Fibroblast of lung (primary cell): ENCODE data around the gene HINT3. TPM values are rescaled to one million over a fixed set of nuclear protein-coding genes. Genes with fewer than 3 reads are reported as not detected.
"Not testable (repeated sequence)": the region's sequence is repeated elsewhere in the genome, so short reads cannot be mapped to it uniquely, and the experiment has no call there.

Source experiments
- DNase-seq, 2 donors: peaks; one replicate each; pipeline versions ENCODE4 v3.0.0 to v3.0.0-alpha.2; 2010; ENCODE audit warnings: low read depth in 2 of 2
- H2AFZ ChIP-seq: 2 replicates; pipeline ENCODE4 v1.5.1; 2012; ENCODE audit warnings: low read length, control low read depth, inconsistent platforms
- H3K27ac ChIP-seq: 2 replicates; pipeline ENCODE4 v1.5.1; 2011; ENCODE audit warnings: low read length, control low read depth; ENCODE audit not compliant: insufficient read depth
- H3K27me3 ChIP-seq: 2 replicates; pipeline ENCODE4 v1.5.1; 2011; ENCODE audit warnings: mild to moderate bottlenecking, low read length; ENCODE audit not compliant: control insufficient read depth, insufficient read depth
- H3K36me3 ChIP-seq: 2 replicates; pipeline ENCODE4 v1.5.1; 2011; ENCODE audit warnings: low read length; ENCODE audit not compliant: control insufficient read depth, insufficient read depth
- H3K4me1 ChIP-seq: 2 replicates; pipeline ENCODE4 v1.5.1; 2011; ENCODE audit warnings: low read length; ENCODE audit not compliant: control insufficient read depth, insufficient read depth; ENCODE audit errors: extremely low read depth
- H3K4me2 ChIP-seq: 2 replicates; pipeline ENCODE4 v1.5.1; 2011; ENCODE audit warnings: low read length, control low read depth; ENCODE audit not compliant: insufficient read depth; ENCODE audit errors: extremely low read depth
- H3K4me3 ChIP-seq, 4 experiments: fragments of 200-600 bp in 1 of 4; sonication (generic) in 1 of 4; replicated peaks in 1 of 4; 2 replicates each; pipeline ENCODE4 v1.5.1; 2011 to 2016; ENCODE audit warnings: low read length in 4 of 4, low read depth in 3 of 4, mild to moderate bottlenecking in 3 of 4, control low read depth in 2 of 4, inconsistent platforms in 1 of 4, mixed read lengths in 1 of 4; ENCODE audit not compliant: insufficient read depth in 1 of 4; ENCODE audit errors: control extremely low read depth in 1 of 4
- H3K79me2 ChIP-seq: 2 replicates; pipeline ENCODE4 v1.5.1; 2012; ENCODE audit warnings: mild to moderate bottlenecking, low read length, inconsistent platforms; ENCODE audit not compliant: control insufficient read depth, insufficient read depth
- H3K9ac ChIP-seq: 2 replicates; pipeline ENCODE4 v1.5.1; 2011; ENCODE audit warnings: mild to moderate bottlenecking, low read length, control low read depth; ENCODE audit not compliant: insufficient read depth
- H3K9me3 ChIP-seq: 2 replicates; pipeline ENCODE4 v1.5.1; 2012; ENCODE audit warnings: low read depth, low read length; ENCODE audit not compliant: control insufficient read depth, insufficient read depth
- H4K20me1 ChIP-seq: 2 replicates; pipeline ENCODE4 v1.5.1; 2011; ENCODE audit warnings: low read length; ENCODE audit not compliant: control insufficient read depth, insufficient read depth; ENCODE audit errors: extremely low read depth
- CTCF ChIP-seq, 2 donors: IDR thresholded peaks in 1 of 2; conservative IDR thresholded peaks in 1 of 2; 1 replicate in 1 of 2; 2 replicates in 1 of 2; pipeline ENCODE4 v1.5.1; 2011 to 2012; ENCODE audit warnings: low read length in 2 of 2, control low read depth in 1 of 2, inconsistent platforms in 1 of 2, low read depth in 1 of 2, mild to moderate bottlenecking in 1 of 2
- EZH2 ChIP-seq: IDR thresholded peaks from 2 replicates; pipeline ENCODE4 v1.5.1; 2012; ENCODE audit warnings: low read length, control low read depth, mild to moderate bottlenecking; ENCODE audit errors: missing control alignments
- polyA minus RNA-seq: library from RNA; depleted of rRNA, polyadenylated mRNA; stranded (reverse); fragments of >200 nt; gene quantifications from 2 replicates; pipeline ENCODE4 v1.2.3, GENCODE V29; 2011; ENCODE audit warnings: low replicate concordance
- polyA plus RNA-seq, 2 donors: library from polyadenylated mRNA; depleted of rRNA in 1 of 2; stranded (reverse) in 1 of 2; unstranded in 1 of 2; fragments of >200 nt; gene quantifications; 2 replicates each; pipeline ENCODE4 v1.2.1, GENCODE V29; 2011 to 2012; ENCODE audit warnings: missing spikeins in 1 of 2
- total RNA-seq: library from RNA; depleted of rRNA; stranded (reverse); fragments of >200 nt; gene quantifications from 2 replicates; pipeline ENCODE4 v1.2.1, GENCODE V29; 2014

Gene HINT3
- total RNA-seq (28.8 and 36.8 TPM in 2 replicates), polyA plus RNA-seq (1.7 and 2.1 TPM in 2 replicates), polyA minus RNA-seq (0.16 and 0.41 TPM in 2 replicates)
- polyA plus RNA-seq (2012): 8.9 and 10.7 TPM in 2 replicates

GRCh38 chr6:125956506-125957390 lies at the start of gene HINT3:
Gene HINT3 (plus strand): TSS chr6:125956770. CDS start chr6:125956978, 208 bp downstream.
- peak within 1 kb of the TSS; percentile 90 to 100 (median 98) for H3K4me3 ChIP-seq
- peak within 1 kb of the TSS; percentile 86 for H3K9ac ChIP-seq
- no peaks in the 10 kb centered on the region for H3K9me3 ChIP-seq
- no peaks in the 10 kb centered on the region for H4K20me1 ChIP-seq
- no peaks in the 10 kb centered on the region for H3K4me1 ChIP-seq
- peak within 1 kb of the TSS; percentile 82 for H3K27ac ChIP-seq
- peak within 1 kb of the TSS; percentile 80 for H3K4me2 ChIP-seq
- no peaks in the 10 kb centered on the region for H3K36me3 ChIP-seq
- TF ChIP-seq CTCF (conservative IDR thresholded peaks at IDR 0.05 in 1 of 2, IDR thresholded peaks at IDR 0.05 in 1 of 2; ENCODE audit: low read depth in 1 of 2, low read length in 2 of 2) (peak; percentile 81 to 88), EZH2 (no peak)
- H3K79me2 ChIP-seq: peaks cover 3% of the 10 kb centered on the region
- DNase-seq: peak; percentile 97
- H2AFZ ChIP-seq: peak within 1 kb of the TSS; percentile 96
- no peaks in the 10 kb centered on the region for H3K27me3 ChIP-seq

GRCh38 chr6:125910527-125910926 lies 46.0 kb upstream of the HINT3 start:
- no peak overlapping the region for H2AFZ ChIP-seq
- H3K9me3 ChIP-seq: no peaks in the 10 kb centered on the region
- no peak for TF ChIP-seq CTCF (conservative IDR thresholded peaks at IDR 0.05 in 1 of 2, IDR thresholded peaks at IDR 0.05 in 1 of 2; ENCODE audit: low read depth in 1 of 2, low read length in 2 of 2)
- TF ChIP-seq EZH2: no peak
- H3K36me3 ChIP-seq: no peaks in the 10 kb centered on the region
- H3K9ac ChIP-seq: no peak overlapping the region
- H3K4me2 ChIP-seq: no peak overlapping the region
- no peaks in the 10 kb centered on the region for H4K20me1 ChIP-seq
- peak; percentile 65 to 71 for DNase-seq
- H3K27me3 ChIP-seq: no peaks in the 10 kb centered on the region
- no peaks in the 10 kb centered on the region for H3K79me2 ChIP-seq
- H3K4me1 ChIP-seq: no peaks in the 10 kb centered on the region
- no peak overlapping the region for H3K4me3 ChIP-seq
- H3K27ac ChIP-seq: no peak overlapping the region

GRCh38 chr6:125911051-125911451 lies 45.5 kb upstream of the HINT3 start:
- not testable (repeated sequence) for H3K9me3 ChIP-seq, H3K4me1 ChIP-seq, H3K4me3 ChIP-seq, H2AFZ ChIP-seq, H3K27ac ChIP-seq, H3K27me3 ChIP-seq, H3K79me2 ChIP-seq, H3K4me2 ChIP-seq, H3K9ac ChIP-seq, DNase-seq, H4K20me1 ChIP-seq, H3K36me3 ChIP-seq

GRCh38 chr6:125912430-125912829 lies 44.1 kb upstream of the HINT3 start:
- H3K36me3 ChIP-seq, DNase-seq, H3K4me2 ChIP-seq: not testable (repeated sequence)

More at GRCh38 chr6:125912430-125912829, 44.1 kb upstream of the HINT3 start:
- H3K27me3 ChIP-seq, H3K4me1 ChIP-seq, H3K9ac ChIP-seq, H2AFZ ChIP-seq, H3K79me2 ChIP-seq, H4K20me1 ChIP-seq, H3K4me3 ChIP-seq, H3K27ac ChIP-seq, H3K9me3 ChIP-seq: not testable (repeated sequence)
